SW480 (cell line): ENCODE results near the gene TIGIT.
"Not testable (repeated sequence)": the region's sequence is repeated elsewhere in the genome, so short reads cannot be mapped to it uniquely, and the experiment has no call there.

Source experiments
- DNase-seq: peaks from one replicate; pipeline ENCODE4 v3.0.0-alpha.2; 2016; ENCODE audit warnings: low spot score

Gene TIGIT

GRCh38 chr3:114293838-114294535, at the start of gene TIGIT:
Gene TIGIT, plus strand, starts transcription at chr3:114294028. Its CDS starts 34 bp downstream, at chr3:114294062.
- no peak for DNase-seq

DNA sequence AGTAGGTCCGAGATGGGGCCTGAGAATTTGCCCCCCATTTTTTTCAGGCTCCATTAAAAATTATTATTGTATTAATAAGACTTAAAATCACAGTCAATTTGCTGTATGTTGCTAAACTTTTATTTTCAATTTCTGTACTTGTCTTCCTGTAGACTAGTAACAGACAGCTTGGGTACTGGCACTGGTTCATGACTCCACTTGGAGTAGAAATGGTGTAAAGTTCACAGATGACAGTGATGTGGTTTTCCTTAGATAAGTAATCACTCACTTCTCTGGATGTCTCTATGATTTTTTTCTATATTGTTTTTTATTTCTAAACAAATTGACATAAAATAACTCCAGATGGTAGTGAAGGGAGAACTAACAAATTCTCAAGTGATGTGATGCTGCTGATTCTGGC, 40.9 kb upstream of the TIGIT start:
- no peak for DNase-seq

DNA sequence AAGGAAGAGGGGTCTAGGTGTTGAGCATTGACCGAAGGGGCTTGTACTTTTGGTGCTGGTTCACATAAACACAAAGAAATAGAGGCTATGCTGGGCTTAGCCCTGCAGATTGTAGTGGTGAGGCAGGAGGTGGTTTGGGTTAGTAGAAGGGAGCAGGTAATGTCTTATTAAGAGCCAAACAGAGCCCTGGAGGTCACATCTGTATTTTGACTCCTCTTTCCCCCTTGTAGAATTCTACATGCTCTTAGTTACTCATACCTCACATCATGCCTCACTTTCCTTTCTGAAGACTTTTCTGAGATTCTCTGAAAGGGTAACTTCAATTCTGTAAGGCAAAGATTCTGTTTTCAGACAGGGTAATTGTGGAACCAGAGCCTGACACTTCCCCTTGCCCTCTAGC, 40.3 kb upstream of the TIGIT start:
- DNase-seq = no peak

DNA sequence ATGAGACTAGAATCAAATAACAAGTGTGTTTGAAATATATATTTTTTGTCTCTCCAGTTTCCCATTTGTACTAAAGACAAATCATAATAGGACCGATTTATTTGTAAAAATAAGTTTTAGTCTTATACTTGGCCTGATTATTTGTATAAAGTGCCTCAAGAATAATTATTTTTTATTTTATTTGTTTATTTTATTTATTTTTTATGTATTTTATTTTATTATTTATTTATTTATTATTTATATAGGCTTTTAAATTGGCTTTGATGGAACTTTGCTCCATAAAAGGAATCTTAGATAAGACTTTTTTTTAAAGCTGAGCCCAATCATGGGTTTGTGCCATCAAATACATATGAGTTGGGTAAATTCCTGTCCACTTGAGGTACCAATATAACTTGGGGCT, 34.3 kb upstream of the TIGIT start:
- DNase-seq = no peak

GRCh38 chr3:114260152-114260551, 33.7 kb upstream of the TIGIT start:
- DNase-seq = no peak

GRCh38 chr3:114270019-114270418, 23.8 kb upstream of the TIGIT start:
- DNase-seq = no peak

DNA sequence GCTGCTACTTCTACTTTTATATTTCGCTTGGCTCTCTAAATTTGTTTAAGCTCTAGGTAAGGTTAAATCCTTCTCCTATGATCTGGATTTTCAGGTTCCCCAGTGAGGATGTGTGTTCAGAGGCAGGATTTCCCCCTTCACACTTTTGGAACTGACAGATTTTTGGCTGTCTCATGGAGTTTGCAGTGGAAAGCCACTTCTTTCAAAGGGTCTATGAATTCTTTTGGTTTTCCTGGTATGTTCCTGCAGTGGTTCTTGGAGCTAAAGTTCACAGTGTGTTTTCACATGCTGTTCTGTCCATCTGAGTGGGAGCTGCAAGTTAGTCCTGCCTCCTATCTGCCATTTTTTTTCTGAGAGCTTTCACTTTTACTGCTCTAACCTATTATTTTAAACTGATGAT, 21.6 kb upstream of the TIGIT start:
- DNase-seq = no peak

DNA sequence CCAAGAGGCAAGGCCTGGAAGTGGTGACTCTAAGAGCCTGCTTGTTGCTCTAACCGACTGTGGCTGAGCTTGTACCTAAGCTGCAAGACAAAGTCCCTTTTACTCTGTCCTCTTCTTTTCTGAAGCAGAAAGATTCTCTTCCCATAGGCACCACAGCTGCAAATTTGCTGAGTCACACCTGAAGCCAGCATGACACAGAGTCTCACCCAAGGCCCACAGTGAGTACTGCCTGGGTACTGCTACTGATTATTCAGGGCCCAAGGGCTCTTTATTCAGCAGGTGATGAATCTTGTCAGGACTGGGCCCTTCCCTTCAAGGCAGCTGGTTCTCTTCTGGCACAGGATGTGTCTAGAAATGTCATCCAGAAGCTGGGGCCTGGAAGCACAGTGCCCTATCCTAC, 18.9 kb upstream of the TIGIT start:
- DNase-seq = no peak

GRCh38 chr3:114276856-114277255, 17.0 kb upstream of the TIGIT start:
- DNase-seq = not testable (repeated sequence)

- DNase-seq = no peak
These were observed 9.2 kb upstream of the TIGIT start for GRCh38 chr3:114284644-114285043.

DNA sequence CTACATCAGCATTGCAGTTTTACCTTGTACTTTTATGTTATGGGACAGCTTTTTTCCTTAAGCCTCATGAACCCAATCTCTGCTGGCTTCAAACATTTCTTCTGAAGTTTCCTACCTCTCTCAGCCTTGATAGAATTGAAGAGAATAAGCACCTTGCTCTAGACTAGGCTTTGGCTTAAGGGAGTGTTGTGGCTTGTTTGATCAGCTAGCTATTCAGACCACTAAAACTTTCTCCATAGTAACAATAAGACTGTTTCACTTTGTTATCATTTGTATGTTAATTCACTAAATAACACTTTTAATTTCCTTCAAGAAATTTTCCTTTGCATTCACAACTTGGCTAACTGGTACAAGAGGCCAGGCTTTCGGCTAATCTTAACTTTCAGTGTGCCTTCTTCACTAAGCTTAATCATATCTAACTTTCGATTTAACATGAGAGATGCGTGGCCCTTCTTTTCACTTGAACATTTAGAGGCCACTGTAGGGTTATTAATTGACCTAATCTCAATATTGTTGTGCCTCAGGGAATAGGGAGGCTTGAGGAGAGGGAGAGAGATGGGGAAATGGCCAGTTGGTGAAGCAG, 8.1 kb upstream of the TIGIT start:
- DNase-seq = no peak

GRCh38 chr3:114286266-114286665, 7.6 kb upstream of the TIGIT start:
- DNase-seq = no peak

DNA sequence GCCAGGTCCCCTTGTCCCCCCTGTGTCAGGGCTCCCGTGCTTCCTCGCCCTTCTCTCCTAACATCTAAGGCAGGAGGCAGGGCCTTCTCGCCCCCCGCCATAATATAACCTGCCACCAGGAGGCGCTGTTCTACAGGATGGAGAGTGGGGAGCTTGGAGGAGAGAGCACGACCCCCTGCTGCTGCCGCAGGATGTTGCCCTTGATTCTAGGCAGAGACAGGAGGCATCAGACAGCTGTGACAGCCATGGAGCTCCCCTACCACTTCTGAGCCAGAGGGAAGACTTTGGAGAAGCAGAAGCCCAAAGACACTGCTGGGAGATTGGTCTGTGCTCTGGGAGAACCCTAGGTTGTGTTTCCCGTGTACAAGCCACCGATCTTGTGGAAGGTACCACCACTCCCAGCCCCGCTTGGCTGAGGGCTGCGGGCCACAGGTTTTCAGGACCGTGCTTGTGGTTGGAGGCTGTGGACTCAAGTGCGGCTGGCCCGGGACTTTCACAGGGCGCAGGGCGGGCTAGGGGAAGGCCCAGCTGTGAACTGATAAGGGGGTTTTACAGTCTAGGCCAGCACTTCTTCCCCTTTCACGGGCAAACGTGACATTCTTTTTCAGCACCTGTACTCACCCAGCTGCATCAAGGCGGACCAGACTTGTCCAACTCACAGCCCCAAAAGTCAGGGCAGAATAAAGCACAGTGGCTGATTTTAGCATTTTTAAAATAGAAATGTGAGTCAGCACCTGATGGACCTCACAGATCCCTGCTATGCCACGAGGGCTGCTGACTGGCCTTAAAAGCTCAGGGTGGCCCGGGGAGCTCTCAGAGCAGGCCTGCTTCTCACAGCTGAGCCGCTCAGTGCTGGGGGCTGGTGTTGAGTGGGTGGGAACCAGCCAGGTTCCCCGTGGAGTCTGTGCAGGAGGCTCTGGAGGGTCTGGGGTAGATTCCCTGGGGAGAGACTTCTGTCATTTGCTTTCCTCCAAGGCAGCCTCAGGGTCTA, 2.6 kb upstream of the TIGIT start:
- peak; percentile 16 for DNase-seq

DNA sequence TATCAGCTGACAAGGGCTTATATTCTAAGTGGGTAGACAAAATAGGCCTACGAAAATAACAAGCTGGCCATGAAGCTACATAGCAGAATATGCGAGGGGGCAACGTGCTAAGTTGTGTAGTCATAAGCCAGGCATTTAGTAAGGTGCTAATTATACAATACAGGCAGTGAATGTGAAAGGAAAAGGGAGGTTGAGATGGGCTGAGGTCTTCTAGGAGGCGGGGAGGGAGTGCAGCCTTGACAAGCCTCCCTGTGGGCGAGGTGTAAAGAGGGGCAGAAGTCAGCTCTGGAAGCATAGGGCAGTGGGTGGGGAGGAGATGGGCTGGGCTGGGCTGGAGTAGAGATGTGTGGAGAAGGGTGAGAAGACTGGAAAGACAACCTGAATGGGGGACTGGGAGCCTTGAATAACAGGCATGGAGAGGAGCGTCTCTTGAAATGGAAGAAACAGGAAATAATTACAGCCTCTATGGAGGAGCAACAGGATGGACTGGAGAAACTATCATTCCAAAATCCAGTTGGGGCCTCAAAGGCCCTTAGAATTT, 1.2 kb downstream of the TIGIT start:
- no peak for DNase-seq

DNA sequence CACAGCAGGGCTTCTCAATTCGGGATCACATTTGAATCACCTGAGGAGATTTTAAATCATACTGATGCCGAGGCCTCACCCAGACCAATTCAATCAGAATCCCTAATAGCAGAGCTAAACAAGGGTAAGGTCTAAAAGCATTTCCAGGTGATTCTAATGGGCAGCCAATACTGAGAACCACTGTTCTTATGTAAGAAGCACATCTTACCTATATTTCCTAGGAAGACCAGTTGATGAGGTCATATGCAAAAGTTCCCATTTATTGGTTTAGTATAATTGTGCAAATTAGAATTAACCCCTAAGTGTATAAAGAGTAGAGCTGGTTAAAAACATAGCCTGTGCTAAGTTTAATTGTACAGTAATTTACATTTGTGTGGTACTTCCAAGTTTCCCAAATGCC, 2.1 kb downstream of the TIGIT start:
- DNase-seq = no peak

DNA sequence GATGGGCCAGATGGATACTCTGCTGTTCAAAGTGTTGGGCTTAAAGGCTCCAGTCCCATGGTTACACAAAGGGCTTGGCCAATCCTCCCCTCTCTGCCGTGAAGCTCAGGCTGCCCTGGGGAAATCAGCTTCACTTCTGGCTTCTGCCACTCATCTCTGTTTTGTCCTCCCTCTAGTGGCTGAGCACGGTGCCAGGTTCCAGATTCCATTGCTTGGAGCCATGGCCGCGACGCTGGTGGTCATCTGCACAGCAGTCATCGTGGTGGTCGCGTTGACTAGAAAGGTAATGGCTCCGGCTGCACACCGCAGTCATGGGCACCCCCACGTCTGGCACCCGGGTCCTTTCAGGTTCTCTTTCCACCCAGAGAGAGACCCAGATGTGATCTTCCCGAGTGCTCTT, 5.6 kb downstream of the TIGIT start:
- DNase-seq = peak; percentile 41

DNA sequence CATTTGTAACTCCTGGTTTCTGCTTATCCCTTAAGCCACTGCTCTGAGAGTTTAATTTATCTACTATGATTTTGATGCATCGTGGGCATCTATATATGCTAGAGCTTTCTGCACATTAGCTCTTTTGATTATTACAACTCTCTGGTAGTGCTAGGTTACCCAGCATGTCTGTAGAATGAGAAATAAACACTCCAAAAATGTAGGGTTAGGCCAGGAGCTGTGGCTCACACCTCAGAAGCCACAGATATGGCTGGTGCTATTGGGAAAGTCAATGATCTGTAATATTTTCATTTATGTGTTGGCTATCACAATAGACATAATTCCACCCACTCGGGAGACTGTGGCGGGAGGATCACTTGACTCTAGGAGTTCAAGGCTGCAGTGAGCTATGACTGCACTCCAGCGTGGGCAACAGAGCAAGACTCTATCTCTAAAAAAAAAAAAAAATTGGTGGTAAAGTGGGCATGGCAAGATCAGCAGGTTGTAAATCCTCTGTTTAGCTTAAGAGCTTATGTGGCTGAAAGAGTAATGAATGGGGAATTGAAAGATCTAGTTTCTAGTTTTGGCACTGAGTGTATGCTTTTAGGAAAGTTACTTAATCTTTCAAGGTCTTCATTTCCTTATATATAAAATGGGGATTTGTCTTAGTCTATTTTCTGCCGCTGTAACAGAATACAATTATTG, 6.3 kb downstream of the TIGIT start:
- no peak for DNase-seq

DNA sequence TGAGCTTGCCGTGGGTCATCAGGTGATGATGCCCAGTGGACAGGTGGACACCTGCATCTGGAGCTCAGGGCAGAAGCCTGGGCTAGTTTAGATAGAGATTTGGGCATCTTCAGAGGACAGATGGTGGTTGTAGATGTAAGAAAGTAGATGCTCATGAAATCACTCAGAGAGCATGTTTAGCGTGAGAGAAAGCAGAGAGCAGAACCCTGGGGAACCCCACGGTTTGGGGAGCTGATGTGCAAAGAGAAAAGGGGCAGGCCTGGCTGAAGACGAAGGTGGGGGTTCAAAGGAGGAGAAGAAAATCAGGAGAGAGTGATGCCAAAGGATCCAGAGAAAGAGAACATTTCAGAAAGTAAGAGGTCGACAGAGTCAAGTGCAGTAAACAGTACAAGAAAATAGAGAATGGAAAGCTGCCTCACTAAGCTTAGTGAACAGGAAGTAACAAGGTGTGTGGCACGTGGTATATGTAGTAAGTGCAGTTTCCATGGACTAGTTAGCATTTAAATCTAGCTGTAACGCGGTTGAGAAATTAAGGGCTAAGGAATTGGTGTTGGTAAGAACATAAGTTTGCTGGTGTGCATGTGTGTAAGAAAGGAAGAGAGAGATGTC, 13.5 kb downstream of the TIGIT start:
- no peak for DNase-seq

GRCh38 chr3:114307832-114308231, 14.0 kb downstream of the TIGIT start:
- DNase-seq = no peak

DNA sequence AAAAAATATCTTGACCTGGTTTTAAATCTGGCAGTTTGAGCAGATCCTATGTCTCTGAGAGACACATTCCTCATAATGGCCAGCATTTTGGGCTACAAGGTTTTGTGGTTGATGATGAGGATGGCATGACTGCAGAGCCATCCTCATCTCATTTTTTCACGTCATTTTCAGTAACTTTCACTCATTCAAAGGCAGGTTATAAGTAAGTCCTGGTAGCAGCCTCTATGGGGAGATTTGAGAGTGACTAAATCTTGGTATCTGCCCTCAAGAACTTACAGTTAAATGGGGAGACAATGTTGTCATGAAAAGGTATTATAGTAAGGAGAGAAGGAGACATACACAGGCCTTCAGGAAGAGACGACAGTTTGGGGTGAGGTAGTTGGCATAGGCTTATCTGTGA, 14.5 kb downstream of the TIGIT start:
- no peak for DNase-seq

DNA sequence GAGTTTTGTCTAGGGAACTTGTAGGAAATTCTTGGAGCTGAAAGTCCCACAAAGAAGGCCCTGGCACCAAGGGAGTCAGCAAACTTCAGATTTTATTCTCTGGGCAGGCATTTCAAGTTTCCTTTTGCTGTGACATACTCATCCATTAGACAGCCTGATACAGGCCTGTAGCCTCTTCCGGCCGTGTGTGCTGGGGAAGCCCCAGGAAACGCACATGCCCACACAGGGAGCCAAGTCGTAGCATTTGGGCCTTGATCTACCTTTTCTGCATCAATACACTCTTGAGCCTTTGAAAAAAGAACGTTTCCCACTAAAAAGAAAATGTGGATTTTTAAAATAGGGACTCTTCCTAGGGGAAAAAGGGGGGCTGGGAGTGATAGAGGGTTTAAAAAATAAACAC, 15.0 kb downstream of the TIGIT start:
- no peak for DNase-seq

DNA sequence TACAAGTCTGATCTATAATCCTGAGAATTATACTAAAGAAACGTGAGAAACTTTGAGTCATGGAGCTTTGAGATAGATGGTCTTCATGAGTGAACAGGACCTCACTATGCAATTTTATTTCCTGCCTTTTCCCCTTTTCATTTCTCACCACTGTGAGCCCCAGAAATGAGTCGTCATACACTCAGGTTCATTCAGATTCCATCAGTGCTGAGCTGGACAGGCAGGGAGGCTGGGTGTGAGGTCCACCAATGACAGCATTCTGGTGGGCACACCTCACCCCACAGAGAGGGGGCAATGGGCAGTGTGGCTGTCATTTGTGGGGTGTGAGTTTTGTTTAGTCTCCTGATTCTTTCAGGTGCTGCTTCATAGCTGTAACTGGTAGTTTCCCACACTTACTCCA, 16.9 kb downstream of the TIGIT start:
- DNase-seq = no peak
